ENCODE measurements around the gene MMS22L. TPM values are rescaled to one million over a fixed set of nuclear protein-coding genes. Genes with fewer than 3 reads are reported as not detected.
"Not testable (repeated sequence)": the region's sequence is repeated elsewhere in the genome, so short reads cannot be mapped to it uniquely, and the experiment has no call there.

MMS22L gene
- total RNA-seq, 1 donor from 2014 or later: 60.9 TPM

DNA sequence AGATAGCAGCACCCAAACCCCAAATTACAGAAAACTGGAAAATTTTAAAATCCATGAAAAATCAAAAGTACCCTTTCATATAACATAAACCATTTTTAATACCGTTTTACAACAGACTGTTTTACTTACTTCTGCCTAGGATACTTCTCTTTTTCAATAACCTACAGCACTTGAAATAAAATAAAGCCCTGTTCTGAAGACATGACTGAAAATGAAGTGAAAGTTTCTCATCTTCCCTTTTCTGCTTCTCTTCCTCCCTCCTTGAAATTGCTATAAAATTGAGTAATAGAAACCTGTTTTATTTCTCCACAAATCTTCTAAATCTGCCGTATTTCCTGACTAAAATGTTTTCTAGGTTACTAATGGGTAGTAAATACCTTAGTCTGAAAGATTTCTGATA lies 20.3 kb downstream of the MMS22L start:
- intact Hi-C loops (cut with micrococcal nuclease): no loop called here

DNA sequence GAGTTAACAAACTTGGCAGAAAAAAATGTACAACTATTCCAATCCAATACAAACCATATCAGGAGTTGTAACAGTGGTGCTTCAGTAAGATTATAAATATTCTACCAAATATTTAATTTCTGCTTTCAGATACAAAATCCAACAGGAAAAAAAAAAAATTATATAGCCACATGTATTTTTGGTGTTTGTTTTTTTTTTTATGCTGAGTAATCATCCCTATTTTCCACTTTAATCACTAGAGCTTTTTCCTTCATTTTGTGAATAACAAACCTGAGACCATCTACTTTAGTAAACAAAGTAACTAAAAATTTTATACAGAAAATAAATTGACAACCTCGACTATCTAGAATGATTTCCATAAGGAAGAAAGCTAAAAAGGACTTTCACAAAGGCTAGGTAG lies 36.2 kb downstream of the MMS22L start:
- intact Hi-C loops (cut with micrococcal nuclease): no loop called here

DNA sequence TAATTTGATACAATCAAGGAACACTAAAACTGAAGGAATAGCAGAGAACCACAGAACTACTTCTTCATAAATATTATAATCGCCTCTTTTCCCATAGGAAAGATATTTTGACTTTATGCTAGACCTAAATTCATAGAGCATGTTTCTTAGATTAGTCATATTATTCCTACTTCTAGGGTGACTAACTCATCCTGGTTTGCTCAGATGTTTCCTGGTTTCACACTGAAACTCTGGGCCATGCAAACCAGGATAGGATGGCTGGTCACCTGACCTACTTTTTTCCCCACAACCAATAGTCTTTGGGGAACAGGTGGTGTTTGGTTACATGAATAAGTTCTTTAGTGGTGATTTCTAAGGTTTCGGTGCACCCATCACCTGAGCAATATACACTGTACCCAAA lies 42.8 kb downstream of the MMS22L start:
- intact Hi-C loops (cut with micrococcal nuclease): no loop called here

DNA sequence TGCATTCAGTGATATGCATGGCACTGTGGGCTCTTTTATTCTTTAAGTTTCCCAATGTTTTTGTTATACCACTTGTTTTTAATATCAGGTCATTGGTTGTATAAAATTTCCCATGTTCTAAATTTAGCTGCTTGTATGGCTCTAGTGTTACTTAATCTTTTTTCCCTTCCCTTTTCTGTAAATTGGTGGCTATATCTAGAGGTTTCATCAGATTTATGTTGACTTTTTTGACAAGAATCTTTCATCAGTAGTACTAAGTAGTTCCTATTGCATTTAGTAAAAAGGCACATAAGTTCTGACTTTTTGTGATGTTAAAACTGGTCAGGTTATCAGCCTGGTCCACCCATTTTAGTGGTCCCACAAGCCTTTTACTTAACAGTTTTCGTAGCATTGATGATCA lies 51.1 kb downstream of the MMS22L start:
- intact Hi-C loops (cut with micrococcal nuclease): no loop called here

- intact Hi-C loops (cut with micrococcal nuclease): no loop called here
Measured at GRCh38 chr6:97222903-97223302, 60.1 kb downstream of the MMS22L start.

DNA sequence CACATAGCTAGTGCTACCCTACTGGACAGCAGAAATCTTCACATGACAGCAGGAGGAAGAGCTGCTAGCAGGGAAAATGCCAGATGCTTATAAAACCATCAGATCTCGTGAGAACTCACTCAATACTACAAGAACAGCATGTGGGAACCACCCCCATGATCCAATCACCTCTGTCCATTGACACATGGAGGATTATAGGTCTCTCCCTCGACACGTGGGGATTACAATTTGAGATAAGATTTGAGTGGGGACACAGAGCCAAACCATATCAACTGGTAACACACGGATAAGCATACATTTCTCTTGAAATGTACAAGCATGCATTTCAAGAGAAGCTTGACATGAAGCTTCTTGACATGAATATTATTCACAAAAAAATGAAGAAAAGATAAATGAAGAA lies 64.1 kb downstream of the MMS22L start:
- intact Hi-C loops (cut with micrococcal nuclease): no loop called here

GRCh38 chr6:97215157-97215769 lies 67.8 kb downstream of the MMS22L start:
- intact Hi-C loops (cut with micrococcal nuclease): no loop called here

DNA sequence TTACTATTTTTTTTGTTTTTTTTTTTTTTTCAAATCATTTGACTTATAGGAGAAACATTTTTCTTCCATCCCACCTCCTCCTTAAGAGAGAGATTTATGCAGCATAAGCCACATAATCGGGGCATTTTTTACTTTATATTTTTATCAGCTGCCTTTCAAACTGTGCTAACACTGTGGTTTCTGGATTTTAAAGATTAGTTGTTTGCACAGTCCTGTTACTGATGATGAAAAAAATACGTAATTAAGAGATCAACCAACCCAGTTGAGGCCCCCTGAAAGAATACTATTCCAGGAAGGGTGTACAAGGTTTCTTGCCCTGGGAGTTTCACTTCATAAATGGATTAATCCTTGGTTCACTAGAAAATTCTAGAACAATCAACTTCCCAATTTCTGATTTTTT lies 68.3 kb downstream of the MMS22L start:
- intact Hi-C loops (cut with micrococcal nuclease): no loop called here

DNA sequence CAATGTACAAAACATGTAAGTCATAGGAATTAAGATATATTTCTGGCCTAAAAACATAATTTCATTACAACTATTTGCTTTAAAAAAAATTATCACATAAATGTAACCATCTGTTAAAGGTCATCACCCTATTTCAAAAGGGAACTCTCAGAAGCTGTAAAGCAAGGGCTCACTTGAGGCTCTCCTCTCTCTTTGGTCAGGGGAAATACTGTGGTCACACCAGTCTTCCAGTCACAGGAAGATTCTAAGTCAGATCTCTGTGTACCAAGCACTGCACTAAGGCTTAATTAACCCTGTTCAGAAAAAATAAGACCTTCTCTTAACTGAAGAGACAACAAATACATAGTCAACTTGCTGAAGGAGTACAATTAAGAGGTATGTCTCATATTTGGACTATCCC lies 75.6 kb downstream of the MMS22L start:
- intact Hi-C loops (cut with micrococcal nuclease): no loop called here

DNA sequence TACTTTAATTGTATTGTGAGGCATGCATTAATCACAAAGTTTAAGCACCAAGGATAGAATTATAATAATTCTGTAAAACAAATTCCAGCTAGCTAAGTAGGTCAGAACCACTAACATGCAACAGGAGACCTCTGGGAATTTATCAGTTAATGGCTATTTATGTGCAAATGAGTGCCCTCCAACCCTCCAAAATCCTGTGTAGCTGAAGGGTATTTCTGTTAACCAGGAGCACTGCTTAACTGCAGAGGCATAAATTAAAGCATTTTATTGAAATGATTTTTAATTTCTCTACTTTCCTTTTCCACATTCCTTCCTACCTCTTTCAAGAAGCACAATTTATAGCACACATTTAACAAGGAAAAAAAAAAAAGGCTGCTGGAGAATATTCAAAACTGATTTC lies 77.0 kb downstream of the MMS22L start:
- intact Hi-C loops (cut with micrococcal nuclease): no loop called here

- intact Hi-C loops (cut with micrococcal nuclease): no loop called here
Measured at GRCh38 chr6:97203343-97203742, 79.7 kb downstream of the MMS22L start.

- intact Hi-C loops (cut with micrococcal nuclease): no loop called here
Measured at GRCh38 chr6:97198046-97198565, 84.9 kb downstream of the MMS22L start.

GRCh38 chr6:97195117-97195516 lies 87.9 kb downstream of the MMS22L start:
- intact Hi-C loops (cut with micrococcal nuclease): no loop called here

- intact Hi-C loops (cut with micrococcal nuclease): loop anchor here (5.0 kb wide), 1 partner anchor 1658 kb away; no protein-coding TSS in a partner anchor
Measured at GRCh38 chr6:97189767-97190166, 93.2 kb downstream of the MMS22L start.

DNA sequence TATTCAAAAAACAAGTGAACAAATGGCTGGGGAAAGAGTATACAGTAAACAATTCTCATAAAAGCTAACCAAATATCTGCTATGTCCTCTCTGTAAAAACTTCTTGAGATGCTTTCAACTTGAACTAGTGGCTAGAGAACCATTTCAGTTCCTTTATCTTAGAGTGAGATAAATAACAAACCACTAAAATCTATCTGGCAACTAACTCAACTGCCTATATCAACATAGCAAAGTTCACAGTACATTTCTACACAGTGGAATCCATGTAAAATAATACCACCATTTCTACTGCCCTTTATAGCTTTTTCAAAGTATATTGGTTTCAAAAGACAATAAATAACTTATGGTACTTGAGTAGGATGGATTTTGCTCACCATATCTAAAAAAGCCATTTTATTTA lies 95.1 kb downstream of the MMS22L start:
- intact Hi-C loops (cut with micrococcal nuclease): loop anchor here (5.0 kb wide), 1 partner anchor 1659 kb away; no protein-coding TSS in a partner anchor

DNA sequence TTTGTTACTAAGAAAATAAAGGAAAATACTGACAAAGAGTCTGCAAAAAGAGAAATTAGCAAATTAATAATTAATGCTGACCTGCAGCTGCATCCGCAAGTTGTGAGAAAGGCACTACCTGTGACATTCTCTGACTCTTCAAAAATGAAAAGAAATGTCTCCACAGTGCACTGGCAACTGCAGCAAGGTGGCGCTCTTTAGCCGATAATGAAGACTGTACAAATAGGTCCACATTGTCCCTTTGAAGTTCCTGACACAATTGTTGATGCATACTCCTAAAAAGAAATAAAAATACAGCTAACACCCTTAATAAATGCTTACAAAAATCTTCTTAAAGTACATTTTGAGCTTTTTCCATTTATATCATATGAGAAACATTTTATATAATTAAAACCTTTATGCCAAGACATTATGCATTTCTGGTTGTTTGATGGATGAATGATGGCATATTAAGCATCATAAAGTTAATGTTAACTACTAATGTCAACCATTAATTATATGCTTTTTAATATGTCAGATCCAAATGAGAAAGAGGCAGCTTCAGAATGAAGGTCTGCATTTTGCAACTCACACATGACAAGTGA lies 96.5 kb downstream of the MMS22L start:
- intact Hi-C loops (cut with micrococcal nuclease): loop anchor here (1.0 to 5.0 kb wide), 2 partner anchors 208 to 1661 kb away; no protein-coding TSS in a partner anchor

GRCh38 chr6:97177905-97178304 lies 105.1 kb downstream of the MMS22L start:
- intact Hi-C loops (cut with micrococcal nuclease): no loop called here

- intact Hi-C loops (cut with micrococcal nuclease): no loop called here
Measured at GRCh38 chr6:97176468-97176867, 106.5 kb downstream of the MMS22L start.

DNA sequence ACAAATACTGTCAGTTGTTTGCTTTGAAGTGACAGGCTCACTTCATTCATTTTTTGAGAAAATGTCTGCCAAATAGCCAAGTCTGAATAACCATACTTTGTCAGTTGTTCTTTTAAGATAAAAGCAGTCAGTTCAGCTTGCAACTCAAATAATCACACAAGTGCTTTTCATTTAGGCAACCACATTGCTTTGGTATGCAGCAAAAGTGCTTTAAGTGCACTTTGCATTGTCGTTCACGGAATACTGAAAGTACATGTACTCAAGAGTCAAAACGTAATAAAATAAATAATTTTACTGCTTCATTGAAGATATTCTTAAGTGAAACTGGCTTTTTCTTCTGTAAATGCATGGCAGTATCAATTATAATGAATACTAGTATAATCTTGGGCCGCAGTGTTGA lies 107.2 kb downstream of the MMS22L start:
- intact Hi-C loops (cut with micrococcal nuclease): no loop called here

DNA sequence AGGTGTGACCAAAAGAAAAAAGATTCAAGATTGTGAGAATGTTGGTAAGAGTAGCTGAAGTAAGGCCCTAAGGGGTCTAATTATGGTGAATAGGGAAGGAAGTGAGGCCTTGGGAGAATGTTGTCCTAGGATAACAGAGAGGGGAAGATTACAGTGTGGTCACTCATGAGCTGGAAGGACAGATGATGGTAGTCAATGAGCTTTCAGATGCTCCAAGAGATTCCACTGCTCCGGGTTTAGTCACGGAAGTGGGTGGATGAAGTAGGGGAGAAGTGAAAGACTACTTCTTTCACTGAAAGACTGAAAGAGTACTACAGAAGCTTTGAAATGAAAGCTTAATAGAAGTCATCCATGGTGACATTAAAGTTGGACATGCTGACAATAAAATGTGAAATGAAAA lies 108.5 kb downstream of the MMS22L start:
- intact Hi-C loops (cut with micrococcal nuclease): no loop called here

- intact Hi-C loops (cut with micrococcal nuclease): no loop called here
Measured at GRCh38 chr6:97160280-97160679, 122.7 kb downstream of the MMS22L start.

DNA sequence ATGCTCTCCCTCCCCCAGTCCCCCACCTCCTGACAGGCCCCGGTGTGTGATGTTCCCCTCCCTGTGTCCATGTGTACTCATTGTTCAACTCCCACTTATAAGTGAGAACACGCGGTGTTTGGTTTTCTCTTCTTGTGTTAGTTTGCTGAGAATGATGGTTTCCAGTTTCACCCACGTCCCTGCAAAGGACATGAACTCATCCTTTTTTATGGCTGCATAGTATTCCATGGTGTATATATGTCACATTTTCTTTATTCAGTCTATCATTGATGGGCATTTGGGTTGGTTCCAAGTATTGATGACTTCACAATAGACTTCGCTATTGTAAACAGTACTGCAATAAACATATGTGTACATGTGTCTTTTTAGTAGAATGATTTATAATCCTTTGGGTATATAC lies 127.6 kb downstream of the MMS22L start:
- intact Hi-C loops (cut with micrococcal nuclease): not testable (repeated sequence)

GRCh38 chr6:97154015-97154414 lies 129.0 kb downstream of the MMS22L start:
- intact Hi-C loops (cut with micrococcal nuclease): no loop called here
